Neural progenitor cell (in vitro differentiated cells): ENCODE measurements around the gene PCDH7. TPM values are rescaled to one million over a fixed set of nuclear protein-coding genes. Genes with fewer than 3 reads are reported as not detected.
A peak's percentile ranks its signal among the peaks of the same experiment; 100 is the strongest.

Source experiments
- DNase-seq: peaks from one replicate; pipeline ENCODE4 v3.0.0-alpha.2; 2016; ENCODE audit warnings: low spot score
- H2AFZ ChIP-seq: fragments of 200-600 bp; sonication (generic); replicated peaks from 2 replicates; pipeline ENCODE4 v1.6.1; 2016; ENCODE audit warnings: antibody characterized with exemption
- H3F3A ChIP-seq: fragments of 200-600 bp; sonication (generic); 2 replicates; pipeline ENCODE4 v1.6.1; 2016; ENCODE audit warnings: antibody characterized with exemption, low read depth
- H3K27ac ChIP-seq: fragments of 200-600 bp; sonication (generic); 2 replicates; pipeline ENCODE4 v1.5.1; 2016; ENCODE audit warnings: mild to moderate bottlenecking
- H3K27me3 ChIP-seq: fragments of 200-600 bp; sonication (generic); 2 replicates; pipeline ENCODE4 v1.6.1; 2016; ENCODE audit warnings: mild to moderate bottlenecking, moderate library complexity
- H3K36me3 ChIP-seq: fragments of 200-600 bp; sonication (generic); 2 replicates; pipeline ENCODE4 v1.5.1; 2016
- H3K4me1 ChIP-seq: fragments of 200-600 bp; sonication (generic); 2 replicates; pipeline ENCODE4 v1.6.1; 2016; ENCODE audit warnings: mixed run types
- H3K4me2 ChIP-seq: fragments of 200-600 bp; sonication (generic); 2 replicates; pipeline ENCODE4 v1.6.1; 2016
- H3K4me3 ChIP-seq: fragments of 200-600 bp; sonication (generic); 2 replicates; pipeline ENCODE4 v1.5.1; 2016
- H3K79me2 ChIP-seq: fragments of 200-600 bp; sonication (generic); 2 replicates; pipeline ENCODE4 v1.6.1; 2016; ENCODE audit warnings: low read depth
- H3K9ac ChIP-seq: fragments of 200-600 bp; sonication (generic); 2 replicates; pipeline ENCODE4 v1.6.1; 2016
- H3K9me3 ChIP-seq: fragments of 200-600 bp; sonication (generic); 2 replicates; pipeline ENCODE4 v1.5.1; 2016; ENCODE audit warnings: low read depth
- H4K20me1 ChIP-seq: fragments of 200-600 bp; sonication (generic); 2 replicates; pipeline ENCODE4 v1.6.1; 2016; ENCODE audit warnings: low read depth
- H3K27ac Mint-ChIP-seq: 3 replicates; pipeline ENCODE4 v1.8.0; 2021; ENCODE audit warnings: mixed read lengths
- H3K27me3 Mint-ChIP-seq: 2 replicates; pipeline ENCODE4 v1.8.0; 2022; ENCODE audit warnings: low read depth, mild to moderate bottlenecking, inconsistent platforms, moderate library complexity, mixed read lengths; ENCODE audit not compliant: insufficient read depth
- H3K36me3 Mint-ChIP-seq: 3 replicates; pipeline ENCODE4 v1.8.0; 2021; ENCODE audit warnings: mixed read lengths
- H3K4me1 Mint-ChIP-seq: 3 replicates; pipeline ENCODE4 v1.8.0; 2021; ENCODE audit warnings: mixed read lengths
- H3K4me3 Mint-ChIP-seq: 3 replicates; pipeline ENCODE4 v1.8.0; 2021; ENCODE audit warnings: mild to moderate bottlenecking, moderate library complexity, mixed read lengths
- H3K9me3 Mint-ChIP-seq: 3 replicates; pipeline ENCODE4 v1.8.0; 2020; ENCODE audit warnings: mixed read lengths
- CTCF ChIP-seq: fragments of 200-600 bp; sonication (generic); IDR thresholded peaks from 2 replicates; pipeline ENCODE4 v1.5.1; 2017; ENCODE audit warnings: antibody characterized with exemption, mild to moderate bottlenecking
- EZH2 ChIP-seq: fragments of 200-600 bp; sonication (generic); IDR thresholded peaks from 2 replicates; pipeline ENCODE4 v1.6.1; 2017; ENCODE audit warnings: antibody characterized with exemption, mild to moderate bottlenecking, moderate library complexity
- EZH2phosphoT487 ChIP-seq: fragments of 200-600 bp; sonication (generic); IDR thresholded peaks from 2 replicates; pipeline ENCODE4 v1.6.1; 2017; ENCODE audit warnings: antibody characterized with exemption
- total RNA-seq: library from RNA; depleted of rRNA; stranded (reverse); fragments of >200 nt; gene quantifications from 2 replicates; pipeline ENCODE4 v1.2.3, GENCODE V29; 2015; ENCODE audit warnings: low replicate concordance

PCDH7 gene
- total RNA-seq, 1 donor from 2014 or later, result 7.9 TPM

- Histone ChIP-seq H3K4me2 (peak overlapping the region; percentile 90), H2AFZ (peak overlapping the region; percentile 92), H3K9me3 (no peaks in the 10 kb centered on the region), H3K27ac (no peak overlapping the region), H3K4me1 (peaks cover 11% of the 10 kb centered on the region), H3F3A (peaks cover 57% of the 10 kb centered on the region), H3K9ac (no peak overlapping the region), H3K4me3 (peak overlapping the region; percentile 73), H3K79me2 (peaks cover under 1% of the 10 kb centered on the region), H3K27me3 (peaks cover 48% of the 10 kb centered on the region), H4K20me1 (peaks cover 8% of the 10 kb centered on the region), H3K36me3 (no peaks in the 10 kb centered on the region)
- Mint-ChIP-seq H3K36me3 (peaks cover 9% of the 10 kb centered on the region), H3K9me3 (peaks cover 2% of the 10 kb centered on the region), H3K27me3 (peaks cover 10% of the 10 kb centered on the region), H3K4me3 (peak overlapping the region; percentile 100), H3K4me1 (peaks cover 27% of the 10 kb centered on the region), H3K27ac (no peak overlapping the region)
- TF ChIP-seq CTCF, result no peak
- no peak for TF ChIP-seq EZH2phosphoT487
- no peak for TF ChIP-seq EZH2
- DNase-seq, result peak; percentile 66
These were observed 554 bp downstream of the PCDH7 start for GRCh38 chr4:30720661-30721184.

- Histone ChIP-seq H3F3A (peaks cover 54% of the 10 kb centered on the region), H3K4me3 (peak overlapping the region; percentile 73), H3K27me3 (peaks cover 48% of the 10 kb centered on the region), H3K36me3 (no peaks in the 10 kb centered on the region), H3K9ac (no peak overlapping the region), H3K4me2 (peak overlapping the region; percentile 90), H3K27ac (no peak overlapping the region), H3K9me3 (no peaks in the 10 kb centered on the region), H2AFZ (peak overlapping the region; percentile 92), H3K79me2 (peaks cover 3% of the 10 kb centered on the region), H4K20me1 (peaks cover 8% of the 10 kb centered on the region), H3K4me1 (peaks cover 11% of the 10 kb centered on the region)
- H3K9me3 Mint-ChIP-seq, result peaks cover 2% of the 10 kb centered on the region
- H3K36me3 Mint-ChIP-seq, result peaks cover 9% of the 10 kb centered on the region
- peak overlapping the region; percentile 100 for H3K4me3 Mint-ChIP-seq
- H3K27ac Mint-ChIP-seq, result no peak overlapping the region
- peak; percentile 83 for DNase-seq
- H3K27me3 Mint-ChIP-seq, result peaks cover 10% of the 10 kb centered on the region
- TF ChIP-seq EZH2phosphoT487 (no peak), CTCF (peak; percentile 51)
- H3K4me1 Mint-ChIP-seq, result peaks cover 31% of the 10 kb centered on the region
These were observed 1.3 kb downstream of the PCDH7 start for GRCh38 chr4:30721185-30722091.

GRCh38 chr4:30722092-30722358, 1.9 kb downstream of the PCDH7 start:
- Histone ChIP-seq H3F3A (peaks cover 50% of the 10 kb centered on the region), H3K9ac (no peak overlapping the region), H3K36me3 (no peaks in the 10 kb centered on the region), H3K4me2 (peak overlapping the region; percentile 90), H3K27me3 (peaks cover 48% of the 10 kb centered on the region), H3K9me3 (no peaks in the 10 kb centered on the region), H2AFZ (peak overlapping the region; percentile 66), H3K79me2 (peaks cover 3% of the 10 kb centered on the region), H4K20me1 (peaks cover 8% of the 10 kb centered on the region), H3K4me3 (peak overlapping the region; percentile 73), H3K27ac (no peak overlapping the region), H3K4me1 (peaks cover 11% of the 10 kb centered on the region)
- H3K4me3 Mint-ChIP-seq, result peak overlapping the region; percentile 84
- DNase-seq, result no peak
- TF ChIP-seq EZH2phosphoT487, result no peak
- TF ChIP-seq CTCF, result no peak
- no peak for TF ChIP-seq EZH2
- peaks cover 31% of the 10 kb centered on the region for H3K4me1 Mint-ChIP-seq
- H3K36me3 Mint-ChIP-seq, result peaks cover 9% of the 10 kb centered on the region
- H3K27me3 Mint-ChIP-seq, result peaks cover 10% of the 10 kb centered on the region
- H3K9me3 Mint-ChIP-seq, result peaks cover 2% of the 10 kb centered on the region
- H3K27ac Mint-ChIP-seq, result no peak overlapping the region
